HepG2 (cell line): ENCODE results near the gene CTU1. TPM values are rescaled to one million over a fixed set of nuclear protein-coding genes. Genes with fewer than 3 reads are reported as not detected.
A peak's percentile ranks its signal among the peaks of the same experiment; 100 is the strongest.

ENCODE experiments used
- CBFB ChIP-seq: sonication (generic); formaldehyde crosslinking; IDR thresholded peaks from 2 replicates; pipeline ENCODE4 v1.4.0; 2020; ENCODE audit warnings: missing genetic modification reagents
- CBX1 ChIP-seq: IDR thresholded peaks from one replicate; pipeline ENCODE4 v1.6.1; 2016; ENCODE audit warnings: antibody characterized with exemption, low read depth
- CHCHD3 ChIP-seq: sonication (generic); formaldehyde crosslinking; IDR thresholded peaks from 2 replicates; pipeline ENCODE4 v1.8.0; 2022; ENCODE audit warnings: mild to moderate bottlenecking, missing genetic modification reagents, moderate library complexity
- ELF1 ChIP-seq: sonication (generic); formaldehyde crosslinking; IDR thresholded peaks from 2 replicates; pipeline ENCODE4 v1.4.0; 2020; ENCODE audit warnings: missing genetic modification reagents
- FOXA1 ChIP-seq, 2 experiments: fragments of 450-650 bp in 1 of 2; sonication (generic) in 1 of 2; formaldehyde crosslinking in 1 of 2; IDR thresholded peaks; 2 replicates each; pipeline versions ENCODE4 v1.4.0 to v1.6.1; 2016 to 2020; ENCODE audit warnings: missing genetic modification reagents in 1 of 2
- FOXO4 ChIP-seq: sonication (generic); formaldehyde crosslinking; conservative IDR thresholded peaks from 2 replicates; pipeline ENCODE4 v1.8.1; 2023; ENCODE audit warnings: missing genetic modification reagents
- HDAC2 ChIP-seq: sonication (generic); formaldehyde crosslinking; IDR thresholded peaks from 2 replicates; pipeline ENCODE4 v1.4.0; 2020; ENCODE audit warnings: missing genetic modification reagents
- MXD3 ChIP-seq: IDR thresholded peaks from 2 replicates; pipeline ENCODE4 v1.6.1; 2016; ENCODE audit warnings: mild to moderate bottlenecking, missing biosample characterization, missing genetic modification reagents
- NR2F6 ChIP-seq, 2 experiments: IDR thresholded peaks; 2 replicates each; pipeline ENCODE4 v1.6.1; 2016; ENCODE audit warnings: antibody characterized with exemption in 1 of 2, mild to moderate bottlenecking in 1 of 2
- POLR2G ChIP-seq: fragments of 200-400 bp; formaldehyde crosslinking; IDR thresholded peaks from 2 replicates; pipeline ENCODE4 v1.6.1; 2018; ENCODE audit warnings: mild to moderate bottlenecking, low read depth, low read length, moderate library complexity
- SIN3B ChIP-seq: fragments of 150-350 bp; IDR thresholded peaks from 2 replicates; pipeline ENCODE4 v1.6.1; 2014; ENCODE audit warnings: low read length
- TAF1 ChIP-seq: sonication (generic); formaldehyde crosslinking; IDR thresholded peaks from 2 replicates; pipeline ENCODE4 v1.4.0; 2020; ENCODE audit warnings: missing genetic modification reagents
- U2AF1 ChIP-seq: fragments of 200-400 bp; formaldehyde crosslinking; optimal IDR thresholded peaks from 2 replicates; pipeline ENCODE3; 2017; ENCODE audit warnings: mild to moderate bottlenecking, low read depth, low read length
- XRCC5 ChIP-seq: fragments of 200-400 bp; formaldehyde crosslinking; optimal IDR thresholded peaks from 2 replicates; pipeline ENCODE3; 2017; ENCODE audit warnings: mild to moderate bottlenecking, low read length
- ZBTB8A ChIP-seq: sonication (generic); formaldehyde crosslinking; IDR thresholded peaks from 2 replicates; pipeline ENCODE4 v1.4.0; 2020; ENCODE audit warnings: mild to moderate bottlenecking, low read depth, missing genetic modification reagents, borderline replicate concordance
- ZNF101 ChIP-seq: sonication (generic); formaldehyde crosslinking; IDR thresholded peaks from 2 replicates; pipeline ENCODE4 v1.4.0; 2020; ENCODE audit warnings: mild to moderate bottlenecking, low read depth, missing genetic modification reagents, borderline replicate concordance
- ZNF329 ChIP-seq: sonication (generic); formaldehyde crosslinking; IDR thresholded peaks from 2 replicates; pipeline ENCODE4 v1.9.0; 2021; ENCODE audit warnings: low read depth, mild to moderate bottlenecking, missing genetic modification reagents
- ZNF441 ChIP-seq: sonication (generic); formaldehyde crosslinking; IDR thresholded peaks from 2 replicates; pipeline ENCODE4 v1.7.0; 2021; ENCODE audit warnings: missing genetic modification reagents, borderline replicate concordance
- ZNF670 ChIP-seq: sonication (generic); formaldehyde crosslinking; IDR thresholded peaks from 2 replicates; pipeline ENCODE4 v1.8.0; 2022; ENCODE audit warnings: mild to moderate bottlenecking, missing genetic modification reagents, borderline replicate concordance
- ZNF747 ChIP-seq: sonication (generic); formaldehyde crosslinking; IDR thresholded peaks from 2 replicates; pipeline ENCODE4 v1.8.1; 2023; ENCODE audit warnings: missing genetic modification reagents, mild to moderate bottlenecking, borderline replicate concordance
- ZSCAN30 ChIP-seq: sonication (generic); formaldehyde crosslinking; IDR thresholded peaks from 2 replicates; pipeline ENCODE4 v1.5.0; 2020; ENCODE audit warnings: mild to moderate bottlenecking, missing genetic modification reagents
- ZSCAN31 ChIP-seq: sonication (generic); formaldehyde crosslinking; IDR thresholded peaks from 2 replicates; pipeline ENCODE4 v1.5.0; 2020; ENCODE audit warnings: low read depth, mild to moderate bottlenecking, missing genetic modification reagents
- polyA plus RNA-seq, 8 experiments: library from polyadenylated mRNA; depleted of rRNA in 3 of 8; stranded (reverse) in 7 of 8; unstranded in 1 of 8; fragments of >200 nt; fragmentation: Illumina TruSeq in 4 of 8; extraction: Trizol in 4 of 8; gene quantifications; 2 replicates each; pipeline versions ENCODE4 v1.2.1 to v1.2.3, GENCODE V29; 2011 to 2016; ENCODE audit warnings: low read depth in 4 of 8, missing spikeins in 1 of 8, mixed read lengths in 1 of 8; ENCODE audit not compliant: insufficient read depth in 1 of 8
- total RNA-seq, 5 experiments: library from RNA; depleted of rRNA; stranded (reverse); fragments of >200 nt; fragmentation: Illumina TruSeq; extraction: Trizol; gene quantifications; 2 replicates each; pipeline ENCODE4 v1.2.3, GENCODE V29; 2016; ENCODE audit warnings: low read depth in 1 of 5
- TF ChIP-seq, protein P1 (sequence below): sonication (generic); formaldehyde crosslinking; IDR thresholded peaks from 2 replicates; pipeline ENCODE4 v1.5.0; 2020; ENCODE audit warnings: mild to moderate bottlenecking, missing genetic modification reagents
- TF ChIP-seq, protein P2 (sequence below): sonication (generic); formaldehyde crosslinking; IDR thresholded peaks from 2 replicates; pipeline ENCODE4 v1.5.0; 2020; ENCODE audit warnings: mild to moderate bottlenecking, missing genetic modification reagents, borderline replicate concordance

CTU1 gene
- total and polyA plus RNA-seq, 2 of the 13 experiments (the other 11 are each of a cell fraction or from before 2014, with no cell fraction given) = 1.9 to 2.9 TPM

- TF ChIP-seq, protein P1, sequence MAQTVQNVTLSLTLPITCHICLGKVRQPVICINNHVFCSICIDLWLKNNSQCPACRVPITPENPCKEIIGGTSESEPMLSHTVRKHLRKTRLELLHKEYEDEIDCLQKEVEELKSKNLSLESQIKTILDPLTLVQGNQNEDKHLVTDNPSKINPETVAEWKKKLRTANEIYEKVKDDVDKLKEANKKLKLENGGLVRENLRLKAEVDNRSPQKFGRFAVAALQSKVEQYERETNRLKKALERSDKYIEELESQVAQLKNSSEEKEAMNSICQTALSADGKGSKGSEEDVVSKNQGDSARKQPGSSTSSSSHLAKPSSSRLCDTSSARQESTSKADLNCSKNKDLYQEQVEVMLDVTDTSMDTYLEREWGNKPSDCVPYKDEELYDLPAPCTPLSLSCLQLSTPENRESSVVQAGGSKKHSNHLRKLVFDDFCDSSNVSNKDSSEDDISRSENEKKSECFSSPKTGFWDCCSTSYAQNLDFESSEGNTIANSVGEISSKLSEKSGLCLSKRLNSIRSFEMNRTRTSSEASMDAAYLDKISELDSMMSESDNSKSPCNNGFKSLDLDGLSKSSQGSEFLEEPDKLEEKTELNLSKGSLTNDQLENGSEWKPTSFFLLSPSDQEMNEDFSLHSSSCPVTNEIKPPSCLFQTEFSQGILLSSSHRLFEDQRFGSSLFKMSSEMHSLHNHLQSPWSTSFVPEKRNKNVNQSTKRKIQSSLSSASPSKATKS (CRISPR knock-in tag) = no peak
- no peak for TF ChIP-seq CBX1
- TF ChIP-seq TAF1 (CRISPR knock-in tag) = peak; percentile 53; the same call in 1 of the 2 replicates
- no peak for TF ChIP-seq SIN3B
- TF ChIP-seq HDAC2 = 0 out of 2 replicates have a peak, but pooled peaks have one; percentile 27
- no peak for TF ChIP-seq ZNF441
- peak; percentile 32 for TF ChIP-seq XRCC5
- no peak for TF ChIP-seq NR2F6 (IDR thresholded peaks at IDR 0.05)
- TF ChIP-seq NR2F6 (CRISPR knock-in tag; IDR thresholded peaks at IDR 0.05) = no peak
- TF ChIP-seq ELF1 (CRISPR knock-in tag) = peak; percentile 99
- TF ChIP-seq, protein P2, sequence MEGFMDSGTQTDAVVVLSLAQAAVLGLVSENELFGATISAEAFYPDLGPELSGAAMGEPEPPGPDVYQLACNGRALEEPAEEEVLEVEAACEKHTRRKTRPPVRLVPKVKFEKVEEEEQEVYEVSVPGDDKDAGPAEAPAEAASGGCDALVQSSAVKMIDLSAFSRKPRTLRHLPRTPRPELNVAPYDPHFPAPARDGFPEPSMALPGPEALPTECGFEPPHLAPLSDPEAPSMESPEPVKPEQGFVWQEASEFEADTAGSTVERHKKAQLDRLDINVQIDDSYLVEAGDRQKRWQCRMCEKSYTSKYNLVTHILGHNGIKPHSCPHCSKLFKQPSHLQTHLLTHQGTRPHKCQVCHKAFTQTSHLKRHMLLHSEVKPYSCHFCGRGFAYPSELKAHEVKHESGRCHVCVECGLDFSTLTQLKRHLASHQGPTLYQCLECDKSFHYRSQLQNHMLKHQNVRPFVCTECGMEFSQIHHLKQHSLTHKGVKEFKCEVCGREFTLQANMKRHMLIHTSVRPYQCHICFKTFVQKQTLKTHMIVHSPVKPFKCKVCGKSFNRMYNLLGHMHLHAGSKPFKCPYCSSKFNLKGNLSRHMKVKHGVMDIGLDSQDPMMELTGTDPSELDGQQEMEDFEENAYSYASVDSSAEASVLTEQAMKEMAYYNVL (CRISPR knock-in tag) = no peak; the same call in 1 of the 2 replicates
- TF ChIP-seq ZNF101 (CRISPR knock-in tag) = no peak
- no peak for TF ChIP-seq U2AF1
- peak; percentile 60; the same call in 1 of the 2 replicates for TF ChIP-seq MXD3
- peak; percentile 45; the same call in 1 of the 2 replicates for TF ChIP-seq ZSCAN31
- TF ChIP-seq ZNF747 (CRISPR knock-in tag) = peak; percentile 15; the same call in 1 of the 2 replicates
- 0 out of 2 replicates have a peak, but pooled peaks have one; percentile 59 for TF ChIP-seq CBFB (CRISPR knock-in tag)
- TF ChIP-seq ZBTB8A (CRISPR knock-in tag) = no peak
- TF ChIP-seq FOXO4 (CRISPR knock-in tag) = no peak
- TF ChIP-seq FOXA1 (IDR thresholded peaks at IDR 0.05) = no peak
- peak; percentile 7; the same call in 1 of the 2 replicates for TF ChIP-seq FOXA1 (CRISPR knock-in tag; IDR thresholded peaks at IDR 0.05)
- no peak for TF ChIP-seq CHCHD3 (CRISPR knock-in tag)
- no peak for TF ChIP-seq ZNF670 (CRISPR knock-in tag)
- TF ChIP-seq ZNF329 (CRISPR knock-in tag) = no peak
- peak; percentile 85 for TF ChIP-seq POLR2G
- no peak for TF ChIP-seq ZSCAN30 (CRISPR knock-in tag)
Observed at GRCh38 chr19:51108066-51108804, at the start of gene CTU1 (continued).
